H1 (cell line): ENCODE measurements around the gene LAMC3. TPM values are rescaled to one million over a fixed set of nuclear protein-coding genes. Genes with fewer than 3 reads are reported as not detected.

Experiments
- CTCF ChIA-PET: fragments of 300-600 bp; sonication (Branson Sonifier 250); formaldehyde crosslinking; loops from one replicate; lab custom pipeline; 2021; ENCODE audit not compliant: partially characterized antibody; lab: Charles Lee
- POLR2A ChIA-PET: fragments of 300-600 bp; sonication (Branson Sonifier 250); formaldehyde crosslinking; loops from one replicate; lab custom pipeline; 2021; ENCODE audit warnings: inconsistent platforms; ENCODE audit not compliant: partially characterized antibody; lab: Charles Lee
- DNase-seq, 2 experiments: peaks; one replicate each; pipeline versions ENCODE4 v3.0.0 to v3.0.0-alpha.2; 2010 to 2022; ENCODE audit warnings: low spot score in 2 of 2, low read depth in 1 of 2, mixed read lengths in 1 of 2
- FAIRE-seq: peaks from 2 replicates; lab custom pipeline; 2011; peaks lifted over from hg19 to GRCh38; lab: Jason Lieb, UNC
- H2AFZ ChIP-seq: 2 replicates; pipeline ENCODE4 v1.8.1; 2012; ENCODE audit warnings: low read length, inconsistent platforms
- H2AK5ac ChIP-seq: 2 replicates; pipeline ENCODE4 v1.6.1; 2013; ENCODE audit warnings: low read depth, low read length
- H2BK120ac ChIP-seq: replicated peaks from 2 replicates; pipeline ENCODE3; 2013; ENCODE audit warnings: low read depth, low read length, inconsistent platforms
- H2BK12ac ChIP-seq: 2 replicates; pipeline ENCODE4 v1.6.1; 2013; ENCODE audit warnings: low read depth, low read length
- H2BK15ac ChIP-seq: 2 replicates; pipeline ENCODE4 v1.6.1; 2013; ENCODE audit warnings: low read length
- H2BK20ac ChIP-seq: 2 replicates; pipeline ENCODE4 v1.6.1; 2013; ENCODE audit warnings: low read length
- H2BK5ac ChIP-seq: 2 replicates; pipeline ENCODE4 v1.6.1; 2013; ENCODE audit warnings: low read depth, low read length
- H3K14ac ChIP-seq: 2 replicates; pipeline ENCODE4 v1.6.1; 2013; ENCODE audit warnings: inconsistent platforms; ENCODE audit not compliant: insufficient read length
- H3K18ac ChIP-seq: 2 replicates; pipeline ENCODE4 v1.6.1; 2013; ENCODE audit warnings: low read length; ENCODE audit errors: extremely low read depth
- H3K23ac ChIP-seq: 2 replicates; pipeline ENCODE4 v1.6.1; 2013; ENCODE audit warnings: inconsistent platforms; ENCODE audit not compliant: insufficient read length
- H3K23me2 ChIP-seq: 2 replicates; pipeline ENCODE4 v1.6.1; 2013; ENCODE audit warnings: low read depth, low read length
- H3K27ac ChIP-seq: 2 replicates; pipeline ENCODE4 v1.6.1; 2011; ENCODE audit warnings: low read depth, low read length, inconsistent platforms
- H3K27me3 ChIP-seq, 4 experiments: replicated peaks in 1 of 4; 1 replicate in 1 of 4; 2 replicates in 3 of 4; pipeline versions ENCODE4 v1.6.1 to v1.8.1; 2011 to 2013; ENCODE audit warnings: low read length in 3 of 4, mild to moderate bottlenecking in 3 of 4, inconsistent platforms in 2 of 4, mixed read lengths in 2 of 4, moderate library complexity in 1 of 4; ENCODE audit not compliant: control insufficient read depth in 3 of 4, insufficient read depth in 3 of 4; ENCODE audit errors: extremely low read depth in 1 of 4
- H3K36me3 ChIP-seq, 4 experiments: 2 replicates each; pipeline versions ENCODE4 v1.6.1 to v1.8.1; 2011 to 2013; ENCODE audit warnings: mild to moderate bottlenecking in 4 of 4, low read length in 3 of 4, moderate library complexity in 2 of 4, control low read depth in 1 of 4, inconsistent platforms in 1 of 4; ENCODE audit not compliant: insufficient read depth in 4 of 4, control insufficient read depth in 2 of 4
- H3K4ac ChIP-seq: replicated peaks from 2 replicates; pipeline ENCODE3; 2013; ENCODE audit warnings: low read length, low read depth, mixed read lengths, inconsistent platforms; ENCODE audit not compliant: insufficient read length
- H3K4me1 ChIP-seq, 4 experiments: replicated peaks in 1 of 4; 1 replicate in 1 of 4; 2 replicates in 3 of 4; pipeline versions ENCODE4 v1.6.1 to v1.8.1; 2011 to 2013; ENCODE audit warnings: low read length in 3 of 4, inconsistent platforms in 2 of 4, mixed read lengths in 1 of 4; ENCODE audit not compliant: insufficient read depth in 4 of 4, control insufficient read depth in 3 of 4
- H3K4me2 ChIP-seq, 2 experiments: 2 replicates each; pipeline versions ENCODE4 v1.6.1 to v1.8.1; 2011 to 2013; ENCODE audit warnings: low read depth in 2 of 2, low read length in 2 of 2, control low read depth in 1 of 2, inconsistent platforms in 1 of 2, mild to moderate bottlenecking in 1 of 2; ENCODE audit not compliant: insufficient read depth in 1 of 2
- H3K4me3 ChIP-seq, 4 experiments: fragments of 200-600, 300-600 bp in 1 of 4; sonication (generic), shearing (Covaris generic), sonication (Bioruptor Twin) in 1 of 4; 2 replicates each; pipeline versions ENCODE4 v1.5.1 to v1.8.1; 2011 to 2016; ENCODE audit warnings: low read length in 4 of 4, low read depth in 3 of 4, control low read depth in 2 of 4, inconsistent platforms in 2 of 4, mild to moderate bottlenecking in 2 of 4, mixed read lengths in 1 of 4, moderate library complexity in 1 of 4; ENCODE audit not compliant: insufficient read depth in 2 of 4; ENCODE audit errors: extremely low read depth in 1 of 4
- H3K56ac ChIP-seq: replicated peaks from 2 replicates; pipeline ENCODE3; 2013; ENCODE audit warnings: low read depth, mild to moderate bottlenecking, mixed read lengths, low read length, inconsistent platforms; ENCODE audit not compliant: insufficient read length
- H3K79me1 ChIP-seq: 2 replicates; pipeline ENCODE4 v1.6.1; 2013; ENCODE audit warnings: low read depth, low read length, control low read depth
- H3K79me2 ChIP-seq, 2 experiments: 2 replicates each; pipeline versions ENCODE4 v1.6.1 to v1.8.1; 2012 to 2013; ENCODE audit warnings: low read length in 2 of 2, mild to moderate bottlenecking in 2 of 2, inconsistent platforms in 1 of 2; ENCODE audit not compliant: insufficient read depth in 2 of 2, control insufficient read depth in 1 of 2
- H3K9ac ChIP-seq, 4 experiments: replicated peaks in 1 of 4; 1 replicate in 1 of 4; 2 replicates in 3 of 4; pipeline versions ENCODE4 v1.6.1 to v1.8.1; 2011 to 2013; ENCODE audit warnings: low read depth in 3 of 4, low read length in 3 of 4, control low read depth in 2 of 4, mild to moderate bottlenecking in 2 of 4, moderate library complexity in 2 of 4, inconsistent platforms in 1 of 4; ENCODE audit errors: extremely low read depth in 1 of 4
- H3K9me3 ChIP-seq, 2 experiments: 2 replicates each; pipeline versions ENCODE4 v1.6.1 to v1.8.1; 2012 to 2013; ENCODE audit warnings: mild to moderate bottlenecking in 2 of 2, moderate library complexity in 2 of 2, control low read depth in 1 of 2, inconsistent platforms in 1 of 2, low read depth in 1 of 2, low read length in 1 of 2, mixed read lengths in 1 of 2; ENCODE audit not compliant: insufficient read depth in 2 of 2
- H4K20me1 ChIP-seq, 2 experiments: replicated peaks in 1 of 2; 2 replicates each; pipeline versions ENCODE3 to v1.8.1; 2011 to 2013; ENCODE audit warnings: inconsistent platforms in 2 of 2, low read length in 2 of 2, mild to moderate bottlenecking in 1 of 2; ENCODE audit not compliant: insufficient read depth in 2 of 2, control insufficient read depth in 1 of 2
- H4K5ac ChIP-seq: 2 replicates; pipeline ENCODE4 v1.6.1; 2013; ENCODE audit warnings: low read length, low read depth, mixed read lengths, inconsistent platforms; ENCODE audit not compliant: insufficient read length
- H4K8ac ChIP-seq: 2 replicates; pipeline ENCODE4 v1.8.0; 2013; ENCODE audit warnings: mild to moderate bottlenecking, moderate library complexity, low read length, inconsistent platforms; ENCODE audit not compliant: insufficient read depth; ENCODE audit errors: extremely low read depth
- H4K91ac ChIP-seq: replicated peaks from 2 replicates; pipeline ENCODE3; 2013; ENCODE audit warnings: low read length, mixed read lengths, inconsistent platforms; ENCODE audit not compliant: insufficient read length
- EP300 ChIP-seq, 2 experiments: IDR thresholded peaks; 1 replicate in 1 of 2; 2 replicates in 1 of 2; pipeline ENCODE4 v1.6.1; 2011 to 2012; ENCODE audit warnings: low read depth in 2 of 2, low read length in 2 of 2, mild to moderate bottlenecking in 2 of 2, borderline replicate concordance in 1 of 2, inconsistent platforms in 1 of 2, moderate library complexity in 1 of 2
- HDAC2 ChIP-seq, 2 experiments: fragments of 300-600 bp in 1 of 2; sonication (generic) in 1 of 2; IDR thresholded peaks; 2 replicates each; pipeline ENCODE4 v1.6.1; 2011 to 2012; ENCODE audit warnings: low read depth in 2 of 2, low read length in 2 of 2, mild to moderate bottlenecking in 2 of 2, moderate library complexity in 2 of 2, borderline replicate concordance in 1 of 2, inconsistent platforms in 1 of 2
- POLR2A ChIP-seq, 2 experiments: IDR thresholded peaks; 1 replicate in 1 of 2; 2 replicates in 1 of 2; pipeline ENCODE4 v1.6.1; 2011; ENCODE audit warnings: low read depth in 2 of 2, low read length in 2 of 2, mild to moderate bottlenecking in 2 of 2; ENCODE audit errors: control extremely low read depth in 1 of 2
- RAD21 ChIP-seq, 2 experiments: IDR thresholded peaks in 1 of 2; conservative IDR thresholded peaks in 1 of 2; 2 replicates each; pipeline ENCODE4 v1.6.1; 2011; ENCODE audit warnings: low read depth in 2 of 2, low read length in 2 of 2, improper control_type of control experiment in 1 of 2, inconsistent platforms in 1 of 2, mild to moderate bottlenecking in 1 of 2, moderate library complexity in 1 of 2
- whole genome bisulfite sequencing, 2 experiments: shearing (Covaris generic) in 1 of 2; methylation state at CpG; one replicate each; pipeline versions ENCODE4 v1.1.6 to v1.1.7; 2013 to 2015; ENCODE audit warnings: low lambda C conversion rate in 2 of 2, mixed read lengths in 2 of 2, inconsistent platforms in 1 of 2, low coverage in 1 of 2, missing lambda C conversion rate in 1 of 2; ENCODE audit not compliant: insufficient replicate concordance in 2 of 2, insufficient coverage in 1 of 2, insufficient read length in 1 of 2; ENCODE audit errors: extremely low coverage in 1 of 2, missing lambda C conversion rate in 1 of 2; 5-methylcytosine and 5-hydroxymethylcytosine counted together
- polyA plus RNA-seq, 7 experiments: library from polyadenylated mRNA; depleted of rRNA in 3 of 7; stranded (reverse) in 5 of 7; unstranded in 2 of 7; fragments of >200 nt in 5 of 7; fragments of 200-250 nt in 2 of 7; gene quantifications; 1 replicate in 5 of 7; 2 replicates in 1 of 7; 4 replicates in 1 of 7; pipeline versions ENCODE4 v1.2.1 to v1.2.3, GENCODE V29; 2011 to 2013; ENCODE audit warnings: missing spikeins in 2 of 7, mixed read lengths in 2 of 7
- total RNA-seq: library from RNA; stranded (reverse); fragmentation: NEBNext Ultra II Directional; extraction: Animal tissue kit (Norgen Biotek cat#: 25700); gene quantifications from 2 replicates; pipeline ENCODE4 v1.2.1, GENCODE V29; 2021

Gene LAMC3
- total and polyA plus RNA-seq, 2 of the 8 experiments (the other 6 are each of a cell fraction or from before 2014, with no cell fraction given) = 9.3 to 12.3 TPM

- Histone ChIP-seq H2BK5ac (no peak overlapping the region), H2AFZ (no peak overlapping the region), H3K23ac (no peak overlapping the region), H3K79me1 (no peaks in the 10 kb centered on the region), H3K4me1 (no peaks in the 10 kb centered on the region), H2AK5ac (no peak overlapping the region), H3K36me3 (no peaks in the 10 kb centered on the region), H2BK15ac (no peak overlapping the region), H3K14ac (no peak overlapping the region), H3K4ac (no peak overlapping the region), H4K8ac (no peak overlapping the region), H3K4me3 (no peak overlapping the region), H3K27ac (no peak overlapping the region), H2BK12ac (no peak overlapping the region), H3K23me2 (no peaks in the 10 kb centered on the region), H3K9me3 (no peaks in the 10 kb centered on the region; a peak in 1 of 4 replicates), H3K56ac (no peak overlapping the region), H3K27me3 (no peaks in the 10 kb centered on the region), H2BK120ac (no peak overlapping the region), H3K79me2 (no peaks in the 10 kb centered on the region), H3K4me2 (no peak overlapping the region), H2BK20ac (no peak overlapping the region), H4K91ac (no peak overlapping the region), H3K18ac (no peak overlapping the region), H3K9ac (no peak overlapping the region), H4K20me1 (no peaks in the 10 kb centered on the region), H4K5ac (no peak overlapping the region)
- DNase-seq = no peak
- no peak for FAIRE-seq
- ChIA-PET CTCF (interaction anchor here (0.9 to 1.0 kb wide), 2 partner anchors 11 to 263 kb away, joined by 3 to 4 read pairs; no protein-coding TSS in a partner anchor), POLR2A (interaction anchor here (2.3 kb wide), 1 partner anchor 9 kb away, joined by 4 read pairs; no protein-coding TSS in a partner anchor)
- 93% methylated on average over 8 of the region's 8 CpGs; no CpG with 5 or more reads in 1 of the 2 experiments for WGBS, 2 experiments
- TF ChIP-seq POLR2A (IDR thresholded peaks at IDR 0.05; ENCODE audit: control extremely low read depth in 1 of 2, low read depth in 2 of 2, low read length in 2 of 2) = no peak
- no peak for TF ChIP-seq EP300 (IDR thresholded peaks at IDR 0.05; ENCODE audit: borderline replicate concordance in 1 of 2, low read depth in 2 of 2, low read length in 2 of 2)
- TF ChIP-seq RAD21 (IDR thresholded peaks at IDR 0.05 in 1 of 2, conservative IDR thresholded peaks at IDR 0.05 in 1 of 2; ENCODE audit: low read depth in 2 of 2, low read length in 2 of 2) = no peak
- no peak for TF ChIP-seq HDAC2 (IDR thresholded peaks at IDR 0.05; ENCODE audit: borderline replicate concordance in 1 of 2, low read depth in 2 of 2, low read length in 2 of 2)
These were observed 45.1 kb upstream of the LAMC3 start for GRCh38 chr9:130963916-130964315.
